IPS-11a (cell line): ENCODE data around the gene SDR9C7.
"Not testable (repeated sequence)": the region's sequence is repeated elsewhere in the genome, so short reads cannot be mapped to it uniquely, and the experiment has no call there.

Experiments used
- H3K4me3 ChIP-seq: one replicate; pipeline ENCODE4 v1.5.1; 2013; ENCODE audit warnings: low read depth, low read length, control low read depth

Gene SDR9C7

DNA sequence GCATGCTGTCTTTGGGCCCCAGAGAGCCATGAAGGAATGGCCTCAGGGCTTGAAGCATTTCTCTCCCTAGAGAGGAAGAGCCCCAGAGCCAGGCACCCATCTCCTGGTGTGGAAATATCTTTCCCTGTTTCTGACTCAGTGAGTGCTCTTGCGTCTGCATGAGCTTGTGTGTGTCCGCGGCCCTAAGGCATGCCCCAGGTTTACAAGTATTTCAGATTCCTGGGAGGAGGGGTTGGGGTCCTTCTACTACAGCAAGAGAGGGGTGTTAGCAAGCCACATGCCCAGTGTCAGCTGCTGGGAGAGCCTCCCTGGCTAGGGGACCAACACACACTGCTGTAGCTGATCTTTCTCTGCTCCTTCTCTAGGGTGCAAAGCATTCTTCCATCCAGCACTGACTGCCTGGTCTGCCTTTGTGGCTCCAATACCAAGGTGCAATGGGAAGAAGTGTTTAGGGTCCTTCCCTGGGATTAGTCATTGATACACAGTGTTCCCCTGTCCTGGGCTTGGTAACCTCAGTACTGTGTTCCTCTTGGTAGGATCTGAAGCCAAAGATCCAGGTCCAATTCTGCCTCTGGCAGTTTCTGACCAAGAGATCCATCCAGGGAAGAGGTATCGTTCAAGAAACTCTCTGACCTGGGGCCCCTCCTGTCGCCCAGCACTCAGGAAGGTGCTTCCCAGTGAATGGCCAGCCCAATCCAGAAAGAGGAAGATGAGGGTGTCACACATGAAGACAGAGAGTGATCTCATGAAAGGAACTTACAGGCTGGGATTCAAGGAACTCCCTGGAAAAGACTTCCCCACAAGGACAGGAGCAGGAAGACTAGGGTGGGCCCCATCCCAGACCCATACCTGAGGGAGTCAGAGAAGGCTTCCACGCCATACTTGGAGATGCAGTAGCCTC, 20.1 kb upstream of the SDR9C7 start:
- H3K4me3 ChIP-seq: no peak overlapping the region

GRCh38 chr12:56953314-56953713, 19.1 kb upstream of the SDR9C7 start:
- no peak overlapping the region for H3K4me3 ChIP-seq

- H3K4me3 ChIP-seq: no peak overlapping the region
Observed at GRCh38 chr12:56951582-56952339, 17.6 kb upstream of the SDR9C7 start.

DNA sequence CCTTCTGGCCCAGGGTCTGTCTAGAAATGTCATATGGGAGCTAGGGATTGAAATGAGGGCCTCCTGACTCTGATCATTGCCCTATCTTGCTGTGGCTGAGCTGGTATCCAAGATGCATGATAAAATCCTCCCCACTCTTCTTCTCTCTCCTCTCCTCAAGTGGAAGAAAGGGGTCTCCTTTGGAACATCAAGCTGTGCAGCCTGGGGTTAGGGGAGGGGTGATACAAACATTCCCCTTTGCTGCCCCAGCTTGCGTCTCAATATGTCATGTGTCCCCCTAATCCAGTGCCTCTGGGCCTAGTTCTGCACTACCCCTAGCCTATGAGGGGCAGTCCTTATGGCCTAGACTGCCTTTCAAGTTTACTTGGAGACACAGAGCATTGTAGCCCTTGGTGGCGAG, 14.7 kb upstream of the SDR9C7 start:
- no peak overlapping the region for H3K4me3 ChIP-seq

- no peak overlapping the region for H3K4me3 ChIP-seq
Observed at GRCh38 chr12:56948457-56948777, 14.2 kb upstream of the SDR9C7 start.

DNA sequence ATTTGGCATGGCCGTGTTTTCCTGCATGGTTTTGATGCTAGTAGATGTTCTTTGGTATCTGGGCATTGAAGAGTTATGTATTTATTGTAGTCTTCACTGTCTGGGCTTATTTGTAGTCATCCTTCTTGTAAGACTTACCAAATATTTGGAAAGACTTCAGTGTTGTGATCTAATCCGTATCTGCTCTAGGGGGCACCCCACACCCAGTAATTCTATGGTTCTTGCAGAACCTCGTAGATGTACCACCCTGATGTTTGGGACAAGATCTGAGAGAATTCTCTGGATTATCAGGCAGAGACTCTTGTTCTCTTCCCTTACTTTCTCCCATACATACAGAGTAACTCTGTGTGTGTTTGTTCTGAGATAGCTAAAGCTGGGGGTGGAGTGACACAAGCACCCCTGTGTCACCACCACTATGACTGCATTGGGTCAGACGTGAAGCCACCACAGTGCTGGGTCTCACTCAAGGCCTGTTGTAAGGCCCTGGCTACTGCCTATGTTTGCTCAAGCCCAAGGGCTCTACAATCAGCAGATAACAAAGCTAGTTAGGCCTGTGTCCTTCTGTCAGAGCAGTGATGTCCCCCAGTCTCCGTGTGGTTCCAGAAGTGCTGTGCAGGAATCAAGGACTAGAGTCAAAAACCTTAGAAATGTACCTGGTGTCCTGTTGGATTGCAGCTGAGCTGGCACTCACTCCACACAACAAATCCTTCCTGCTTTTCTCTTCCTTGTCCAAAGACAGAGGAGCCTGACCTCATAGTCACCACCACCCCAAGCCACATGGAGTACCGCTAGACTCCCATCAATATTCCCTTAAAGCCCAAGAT, 13.6 kb upstream of the SDR9C7 start:
- H3K4me3 ChIP-seq: no peak overlapping the region

DNA sequence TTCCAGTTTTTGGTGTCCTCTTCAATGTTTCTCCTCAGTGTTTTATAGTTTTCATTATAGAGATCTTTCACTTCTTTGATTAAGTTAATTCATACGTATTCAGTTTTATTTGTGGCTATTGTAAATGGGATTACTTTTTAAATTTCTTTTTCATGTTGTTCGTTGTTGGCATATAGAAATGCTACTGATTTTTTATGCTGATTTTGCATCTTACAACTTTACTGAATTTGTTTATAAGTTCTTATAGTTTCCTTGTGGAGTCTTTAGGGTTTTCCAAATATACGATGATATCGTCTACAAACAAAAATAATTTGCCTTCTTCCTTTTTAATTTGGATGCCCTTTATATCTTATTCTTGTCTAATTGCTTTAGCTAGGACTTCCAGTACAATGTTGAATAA, 9.7 kb upstream of the SDR9C7 start:
- no peak overlapping the region for H3K4me3 ChIP-seq

DNA sequence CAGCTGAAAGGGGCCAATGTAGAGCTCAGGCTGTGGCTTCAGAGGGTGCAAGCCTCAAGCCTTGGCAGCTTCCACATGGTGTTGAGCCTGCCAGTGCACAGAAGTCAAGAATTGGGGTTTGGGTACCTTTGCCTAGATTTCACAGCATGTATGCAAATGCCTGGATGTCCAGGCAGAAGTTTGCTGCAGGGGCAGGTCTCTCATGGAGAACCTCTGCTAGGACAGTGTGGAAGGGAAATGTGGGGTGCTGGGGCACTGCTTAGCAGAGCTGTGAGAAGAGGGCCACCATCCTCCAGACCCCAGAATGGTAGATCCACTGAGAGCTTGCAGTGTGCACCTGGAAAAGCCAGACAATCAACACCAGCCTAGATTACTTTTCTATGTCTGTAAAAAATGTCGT, 9.2 kb upstream of the SDR9C7 start:
- H3K4me3 ChIP-seq: not testable (repeated sequence)

DNA sequence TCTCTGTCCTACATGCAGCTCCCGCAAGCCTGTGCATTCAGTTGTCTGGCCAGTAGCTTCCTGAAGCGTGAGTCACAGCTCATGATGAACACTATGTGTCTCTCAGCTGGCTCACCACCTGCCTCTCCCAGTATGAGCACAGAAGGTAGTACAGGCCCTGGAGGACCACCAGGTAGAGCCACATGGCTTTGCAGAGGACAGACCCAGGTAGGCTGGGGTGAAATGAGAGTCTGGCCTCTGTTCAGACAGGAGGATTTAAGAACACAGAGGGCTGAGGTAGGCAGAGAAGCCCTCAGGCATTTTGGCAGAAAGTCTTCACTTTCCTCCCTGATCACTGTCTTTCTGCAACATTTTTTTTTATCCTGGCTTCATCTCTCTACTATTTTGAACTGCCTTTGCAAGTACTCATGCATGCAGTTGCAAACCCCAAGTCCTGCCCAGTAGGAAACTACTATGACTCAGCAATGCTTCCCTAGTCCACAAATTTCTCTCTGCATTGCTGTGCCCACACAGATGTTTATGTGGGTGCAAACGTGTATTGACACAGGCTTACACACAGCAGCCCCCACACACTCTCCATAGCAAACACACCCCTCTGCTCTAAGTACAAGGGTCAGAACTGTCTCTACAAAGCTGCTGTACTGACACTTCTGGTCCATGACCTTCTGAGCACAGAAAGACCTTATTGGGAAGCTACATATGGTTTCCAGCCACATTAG, 7.2 kb upstream of the SDR9C7 start:
- no peak overlapping the region for H3K4me3 ChIP-seq

GRCh38 chr12:56940942-56941298, 6.7 kb upstream of the SDR9C7 start:
- not testable (repeated sequence) for H3K4me3 ChIP-seq

DNA sequence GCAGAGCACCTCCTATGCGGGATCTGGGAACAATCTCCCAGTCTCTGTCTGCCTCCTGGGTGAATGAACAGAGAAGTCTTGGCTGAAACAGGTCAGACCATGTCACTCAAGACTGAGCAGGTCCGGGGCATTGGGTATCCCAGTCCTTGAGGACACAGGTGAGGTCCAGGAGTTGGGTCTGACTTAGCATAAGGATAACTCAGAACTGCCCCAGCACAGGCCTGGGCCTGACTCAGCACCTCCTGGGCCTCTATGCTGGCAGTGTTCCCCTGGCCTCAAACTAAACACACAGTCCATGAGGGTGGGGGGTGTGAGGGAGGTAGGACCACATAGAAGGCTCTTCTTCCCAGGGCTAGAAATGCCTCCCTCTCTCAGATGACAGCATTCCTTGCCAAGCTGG, 1.5 kb upstream of the SDR9C7 start:
- no peak overlapping the region for H3K4me3 ChIP-seq

DNA sequence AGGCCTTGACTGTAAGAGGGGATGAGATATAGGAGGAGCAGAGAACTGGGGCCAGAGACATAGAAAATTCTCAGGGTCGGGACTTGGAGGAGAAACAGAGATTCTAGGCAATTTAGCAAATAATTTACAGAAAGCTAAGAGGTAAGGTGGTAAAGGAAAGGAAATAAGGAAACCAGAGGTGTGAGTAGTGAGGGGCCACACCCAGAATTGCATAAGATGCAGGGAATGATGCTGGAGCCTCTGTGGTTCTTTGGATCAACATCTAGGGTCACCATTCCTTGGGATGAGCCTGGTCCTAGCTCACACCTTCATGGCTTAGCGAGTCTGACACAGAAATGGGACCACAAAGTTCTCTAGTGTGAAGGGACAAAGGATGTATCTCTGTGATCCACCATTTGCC, 949 bp upstream of the SDR9C7 start:
- H3K4me3 ChIP-seq: no peak overlapping the region

DNA sequence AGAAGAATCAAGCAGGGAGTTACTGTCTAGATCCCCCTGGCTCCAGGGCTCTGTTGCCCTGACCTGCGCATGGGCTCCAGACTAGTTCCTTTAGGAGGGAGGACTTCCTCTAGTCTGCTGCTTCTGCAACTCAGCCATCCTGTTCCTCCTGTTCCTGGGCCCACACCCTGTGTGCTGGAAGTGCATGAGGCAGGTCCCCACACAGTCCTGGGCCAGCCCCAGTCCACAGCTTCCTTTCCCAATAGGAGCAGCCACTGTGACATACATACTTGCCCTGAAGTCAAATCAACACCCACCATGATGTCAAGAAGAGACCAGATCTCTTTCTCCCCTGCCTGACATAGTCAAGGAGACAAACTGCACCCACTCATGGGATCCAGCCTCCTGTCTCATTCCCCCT, 1.3 kb downstream of the SDR9C7 start:
- no peak overlapping the region for H3K4me3 ChIP-seq

DNA sequence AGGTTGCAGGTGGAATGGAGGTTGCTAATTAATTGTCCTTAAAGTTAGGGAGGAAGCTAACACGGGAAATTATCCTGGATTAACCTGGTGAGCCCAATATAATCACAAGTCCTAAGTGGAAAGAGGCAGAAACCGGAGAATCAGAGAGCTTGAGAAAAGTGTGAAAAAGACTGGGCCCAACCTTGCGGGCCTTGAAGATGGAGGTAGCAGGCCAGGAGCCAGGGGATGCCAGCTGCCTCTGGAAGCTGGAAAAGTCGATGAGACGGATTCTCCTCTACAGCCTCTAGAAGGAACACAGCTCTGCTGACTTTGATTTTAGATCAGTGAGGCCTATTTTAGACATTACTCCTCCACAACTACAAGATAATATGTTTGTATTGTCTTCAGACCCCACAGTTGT, 2.1 kb downstream of the SDR9C7 start:
- H3K4me3 ChIP-seq: no peak overlapping the region

GRCh38 chr12:56931474-56931978, 2.7 kb downstream of the SDR9C7 start:
- no peak overlapping the region for H3K4me3 ChIP-seq

DNA sequence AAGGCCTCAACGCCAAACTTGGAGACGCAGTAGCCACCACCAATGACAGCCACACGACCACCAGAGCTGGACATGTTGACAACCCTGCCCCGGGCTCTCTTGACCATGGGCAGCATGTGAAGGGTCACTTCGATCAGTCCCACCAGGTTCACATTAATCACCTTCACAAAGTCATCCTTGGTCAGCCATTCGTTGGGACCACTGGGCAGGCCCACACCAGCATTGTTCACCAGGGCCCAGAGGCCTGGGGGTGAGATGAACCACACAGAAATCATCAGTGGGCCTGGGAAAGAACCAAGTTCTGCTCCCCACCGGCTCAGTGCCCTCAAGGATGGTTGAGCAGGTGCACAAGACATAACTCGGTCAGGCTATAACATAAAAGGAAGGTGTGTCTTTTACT, 4.0 kb downstream of the SDR9C7 start:
- no peak overlapping the region for H3K4me3 ChIP-seq

GRCh38 chr12:56929780-56930179, 4.4 kb downstream of the SDR9C7 start:
- H3K4me3 ChIP-seq: no peak overlapping the region

GRCh38 chr12:56928262-56928661, 5.9 kb downstream of the SDR9C7 start:
- no peak overlapping the region for H3K4me3 ChIP-seq

DNA sequence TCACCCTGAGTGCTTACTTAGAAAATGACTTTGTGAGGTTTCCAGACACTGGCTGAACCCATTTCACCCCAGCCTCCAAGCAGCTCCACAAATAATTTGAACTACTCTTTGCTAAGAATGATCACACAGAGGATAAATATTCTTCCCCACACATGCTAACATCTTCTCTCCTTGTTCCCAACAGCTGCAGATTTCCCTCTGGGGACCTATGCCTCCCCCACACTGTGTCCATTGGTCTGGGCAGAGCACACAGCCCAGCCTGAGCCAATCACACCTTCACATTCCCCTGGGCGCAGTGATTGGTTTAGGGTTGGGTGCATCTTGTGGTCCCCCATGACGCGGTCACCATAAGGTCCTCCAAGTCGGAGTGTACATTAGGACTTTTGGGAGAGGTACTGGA, 6.9 kb downstream of the SDR9C7 start:
- no peak overlapping the region for H3K4me3 ChIP-seq

DNA sequence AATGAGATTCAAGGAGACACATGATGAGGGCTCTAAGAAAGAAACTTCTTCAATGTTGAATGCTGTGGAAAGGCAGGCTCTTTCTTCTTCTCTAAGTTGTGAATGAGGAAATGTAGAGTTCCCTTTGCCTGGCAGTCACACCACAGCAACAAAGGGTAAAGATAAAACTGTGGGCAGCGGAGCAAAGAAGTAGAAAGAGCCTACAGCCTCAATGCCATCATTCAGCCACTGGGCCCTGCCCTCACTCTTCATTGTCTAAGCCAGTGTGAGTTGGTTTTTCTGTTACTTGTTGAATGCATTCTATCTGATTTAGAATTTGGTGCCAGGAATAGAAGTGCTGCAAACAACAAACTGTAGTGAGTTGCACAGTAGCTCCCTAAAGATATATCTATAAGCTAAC, 12.2 kb downstream of the SDR9C7 start:
- H3K4me3 ChIP-seq: no peak overlapping the region

GRCh38 chr12:56921346-56921745, 12.9 kb downstream of the SDR9C7 start:
- H3K4me3 ChIP-seq: no peak overlapping the region
